D721Med (cell line): ENCODE results near the gene MEIS3.
A peak's percentile ranks its signal among the peaks of the same experiment; 100 is the strongest.
"Not testable (repeated sequence)": the region's sequence is repeated elsewhere in the genome, so short reads cannot be mapped to it uniquely, and the experiment has no call there.

Experiments used
- DNase-seq: peaks from one replicate; pipeline ENCODE4 v3.0.0; 2011; ENCODE audit warnings: low spot score; ENCODE audit not compliant: insufficient read length
- FAIRE-seq: peaks from 2 replicates; lab custom pipeline; 2011; peaks lifted over from hg19 to GRCh38; lab: Jason Lieb, UNC
- CTCF ChIP-seq: IDR thresholded peaks from 2 replicates; pipeline ENCODE4 v1.5.1; 2012; ENCODE audit warnings: mild to moderate bottlenecking, control low read depth; ENCODE audit not compliant: insufficient read depth; ENCODE audit errors: missing control alignments

The MEIS3 gene

GRCh38 chr19:47414469-47414868 is 4.9 kb downstream of the MEIS3 start:
- peak; percentile 63 for TF ChIP-seq CTCF
- FAIRE-seq, result no peak
- no peak for DNase-seq

GRCh38 chr19:47413941-47414340 is 5.4 kb downstream of the MEIS3 start:
- FAIRE-seq, result no peak
- TF ChIP-seq CTCF, result no peak

GRCh38 chr19:47411696-47412095 is 7.6 kb downstream of the MEIS3 start:
- FAIRE-seq, DNase-seq: not testable (repeated sequence)

More at GRCh38 chr19:47413941-47414340, 5.4 kb downstream of the MEIS3 start:
- DNase-seq, result no peak

GRCh38 chr19:47411101-47411500 is 8.2 kb downstream of the MEIS3 start:
- no peak for FAIRE-seq
- DNase-seq, result no peak
- no peak for TF ChIP-seq CTCF

GRCh38 chr19:47408156-47408938 is 11.0 kb downstream of the MEIS3 start:
- TF ChIP-seq CTCF, result no peak
- FAIRE-seq (no peak), DNase-seq (no peak)

GRCh38 chr19:47407417-47407774 is 11.9 kb downstream of the MEIS3 start:
- DNase-seq (peak; percentile 12), FAIRE-seq (no peak)
- TF ChIP-seq CTCF, result no peak

- no peak for TF ChIP-seq CTCF
- FAIRE-seq, result no peak
- DNase-seq, result peak; percentile 10
These were observed 12.5 kb downstream of the MEIS3 start for GRCh38 chr19:47406711-47407416.
